ENCODE measurements around the gene BUB1B.

- TF ChIP-seq POLR2A (IDR thresholded peaks at IDR 0.05; ENCODE audit: low read depth, low read length) (no peak), TAF1 (IDR thresholded peaks at IDR 0.05; ENCODE audit: low read depth, low read length) (no peak), POLR2AphosphoS5 (IDR thresholded peaks at IDR 0.05; ENCODE audit: low read depth, low read length) (no peak), SPI1 (IDR thresholded peaks at IDR 0.05; ENCODE audit: low read depth, low read length) (no peak), PAX5 (IDR thresholded peaks at IDR 0.05; ENCODE audit: insufficient read depth, low read length, severe bottlenecking) (no peak), POU2F2 (IDR thresholded peaks at IDR 0.05; ENCODE audit: low read depth, low read length) (no peak)
These were observed 14.3 kb downstream of the BUB1B start for GRCh38 chr15:40175160-40175559.

All from GM12891 (cell line).